HepG2 (cell line): ENCODE results near the gene BABAM2. TPM values are rescaled to one million over a fixed set of nuclear protein-coding genes. Genes with fewer than 3 reads are reported as not detected.

ENCODE experiments used
- ATAC-seq: fragments of 200-7000 bp; cut with Tn5 transposase; 3 replicates; pipeline ENCODE4 v1.9.1; 2020; ENCODE audit warnings: mild to moderate bottlenecking, moderate library complexity
- BruUV-seq: library from RNA; stranded (reverse); fragments of 400-500 nt; replicated peaks from 2 replicates; lab custom pipeline; 2021; lab: Mats Ljungman, UMichigan
- CTCF ChIA-PET: fragments of 300-600 bp; formaldehyde crosslinking; extraction: SDS; loops from one replicate; lab custom pipeline; 2021; ENCODE audit warnings: low total read pairs, inconsistent platforms, low intra/inter-chr PET ratio; lab: Yijun Ruan, JAX
- POLR2A ChIA-PET: fragments of 350-600 bp; sonication (Branson Sonifier 250); formaldehyde crosslinking; loops from one replicate; lab custom pipeline; 2020; ENCODE audit warnings: antibody characterized with exemption, inconsistent platforms; lab: Yijun Ruan, JAX
- DNase-seq: peaks from one replicate; pipeline ENCODE4 v3.0.0-alpha.2; 2015; ENCODE audit warnings: low spot score
- FAIRE-seq: peaks from 3 replicates; lab custom pipeline; 2011; peaks lifted over from hg19 to GRCh38; lab: Jason Lieb, UNC
- H2AFZ ChIP-seq: one replicate; pipeline ENCODE4 v1.6.1; 2011; ENCODE audit warnings: low read length, inconsistent platforms
- H3K27ac ChIP-seq: fragments of 300-600 bp; 3 replicates; pipeline ENCODE4 v1.8.0; 2011; ENCODE audit warnings: mixed run types, mild to moderate bottlenecking, mixed read lengths, low read length, inconsistent platforms; ENCODE audit not compliant: insufficient read depth; ENCODE audit errors: extremely low read length
- H3K27me3 ChIP-seq, 2 experiments: fragments of 200-600 bp in 1 of 2; 2 replicates in 1 of 2; 3 replicates in 1 of 2; pipeline versions ENCODE4 v1.6.0 to v1.8.0; 2011; ENCODE audit warnings: low read length in 2 of 2, mild to moderate bottlenecking in 2 of 2, moderate library complexity in 2 of 2, inconsistent platforms in 1 of 2; ENCODE audit not compliant: insufficient read depth in 2 of 2, control insufficient read depth in 1 of 2
- H3K36me3 ChIP-seq, 2 experiments: fragments of 200-600 bp in 1 of 2; replicated peaks in 1 of 2; 2 replicates in 1 of 2; 3 replicates in 1 of 2; pipeline versions ENCODE4 v1.5.1 to v1.8.0; 2011; ENCODE audit warnings: low read length in 2 of 2, inconsistent platforms in 1 of 2; ENCODE audit not compliant: insufficient read depth in 2 of 2, control insufficient read depth in 1 of 2
- H3K4me1 ChIP-seq: 2 replicates; pipeline ENCODE4 v1.5.1; 2012; ENCODE audit warnings: low read length, inconsistent platforms; ENCODE audit not compliant: insufficient read depth
- H3K4me2 ChIP-seq: 2 replicates; pipeline ENCODE4 v1.6.0; 2011; ENCODE audit warnings: low read depth, low read length, inconsistent platforms
- H3K4me3 ChIP-seq, 3 experiments: fragments of 200-600 bp in 1 of 3; sonication (generic), shearing (Covaris generic) in 1 of 3; replicated peaks in 1 of 3; 2 replicates each; pipeline ENCODE4 v1.5.1; 2011 to 2016; ENCODE audit warnings: low read length in 3 of 3, inconsistent platforms in 2 of 3, low read depth in 2 of 3, mild to moderate bottlenecking in 2 of 3, control low read depth in 1 of 3, mixed read lengths in 1 of 3; ENCODE audit not compliant: insufficient read depth in 1 of 3
- H3K79me2 ChIP-seq: one replicate; pipeline ENCODE4 v1.6.1; 2011; ENCODE audit warnings: low read length, inconsistent platforms; ENCODE audit not compliant: insufficient read depth
- H3K9ac ChIP-seq: 2 replicates; pipeline ENCODE4 v1.6.0; 2011; ENCODE audit warnings: mild to moderate bottlenecking, low read depth, low read length, inconsistent platforms; ENCODE audit not compliant: insufficient read depth
- H3K9me3 ChIP-seq: 2 replicates; pipeline ENCODE4 v1.5.1; 2012; ENCODE audit warnings: mild to moderate bottlenecking, low read length
- H4K20me1 ChIP-seq: 2 replicates; pipeline ENCODE4 v1.6.0; 2011; ENCODE audit warnings: inconsistent platforms, mild to moderate bottlenecking, low read length, moderate library complexity; ENCODE audit not compliant: insufficient read depth
- GABPA ChIP-seq, 2 experiments: IDR thresholded peaks; 2 replicates each; pipeline ENCODE4 v1.6.1; 2011 to 2016; ENCODE audit warnings: low read depth in 2 of 2, low read length in 1 of 2, missing biosample characterization in 1 of 2, missing genetic modification characterization in 1 of 2
- HNF4A ChIP-seq: sonication (generic); formaldehyde crosslinking; IDR thresholded peaks from 2 replicates; pipeline ENCODE4 v1.4.0; 2020; ENCODE audit warnings: missing genetic modification reagents
- LCORL ChIP-seq, 2 experiments: fragments of 450-650 bp in 1 of 2; sonication (generic) in 1 of 2; formaldehyde crosslinking in 1 of 2; IDR thresholded peaks; 2 replicates each; pipeline versions ENCODE4 v1.5.0 to v1.6.1; 2017 to 2020; ENCODE audit warnings: antibody characterized with exemption in 1 of 2, missing genetic modification reagents in 1 of 2
- MIXL1 ChIP-seq: IDR thresholded peaks from 2 replicates; pipeline ENCODE4 v1.6.1; 2016
- WGBS: methylation state at CpG from one replicate; pipeline ENCODE4 v1.1.6; 2017; ENCODE audit warnings: low lambda C conversion rate; 5-methylcytosine and 5-hydroxymethylcytosine counted together
- in situ Hi-C: cut with HindIII; loops from 2 replicates; pipeline ENCODE4 v1.10.0; 2017; ENCODE audit warnings: low pct_unique_long_range_greater_than_20kb; ENCODE audit not compliant: extremely low pct_ligation_motif_present
- intact Hi-C: fragments of 100-400 bp; cut with micrococcal nuclease; formaldehyde crosslinking; loops from one replicate; pipeline ENCODE4 v1.10.0; 2022; ENCODE audit not compliant: unreplicated experiment
- polyA plus RNA-seq, 8 experiments: library from polyadenylated mRNA; depleted of rRNA in 3 of 8; stranded (reverse) in 7 of 8; unstranded in 1 of 8; fragments of >200 nt; fragmentation: Illumina TruSeq in 4 of 8; extraction: Trizol in 4 of 8; gene quantifications; 2 replicates each; pipeline versions ENCODE4 v1.2.1 to v1.2.3, GENCODE V29; 2011 to 2016; ENCODE audit warnings: low read depth in 4 of 8, missing spikeins in 1 of 8, mixed read lengths in 1 of 8; ENCODE audit not compliant: insufficient read depth in 1 of 8
- total RNA-seq, 5 experiments: library from RNA; depleted of rRNA; stranded (reverse); fragments of >200 nt; fragmentation: Illumina TruSeq; extraction: Trizol; gene quantifications; 2 replicates each; pipeline ENCODE4 v1.2.3, GENCODE V29; 2016; ENCODE audit warnings: low read depth in 1 of 5
- TF ChIP-seq, protein P1 (sequence below): IDR thresholded peaks from 2 replicates; pipeline ENCODE4 v1.6.1; 2016; ENCODE audit warnings: control low read depth
- TF ChIP-seq, protein P2 (sequence below): sonication (generic); formaldehyde crosslinking; IDR thresholded peaks from 2 replicates; pipeline ENCODE4 v1.8.1; 2023; ENCODE audit warnings: mild to moderate bottlenecking, missing genetic modification reagents
- TF ChIP-seq, protein P3 (sequence below): sonication (generic); formaldehyde crosslinking; IDR thresholded peaks from 2 replicates; pipeline ENCODE4 v1.5.1; 2020; ENCODE audit warnings: mild to moderate bottlenecking, moderate library complexity, missing genetic modification reagents

BABAM2 gene
- total and polyA plus RNA-seq, 2 of the 13 experiments (the other 11 are each of a cell fraction or from before 2014, with no cell fraction given): 24.9 to 28.0 TPM

DNA sequence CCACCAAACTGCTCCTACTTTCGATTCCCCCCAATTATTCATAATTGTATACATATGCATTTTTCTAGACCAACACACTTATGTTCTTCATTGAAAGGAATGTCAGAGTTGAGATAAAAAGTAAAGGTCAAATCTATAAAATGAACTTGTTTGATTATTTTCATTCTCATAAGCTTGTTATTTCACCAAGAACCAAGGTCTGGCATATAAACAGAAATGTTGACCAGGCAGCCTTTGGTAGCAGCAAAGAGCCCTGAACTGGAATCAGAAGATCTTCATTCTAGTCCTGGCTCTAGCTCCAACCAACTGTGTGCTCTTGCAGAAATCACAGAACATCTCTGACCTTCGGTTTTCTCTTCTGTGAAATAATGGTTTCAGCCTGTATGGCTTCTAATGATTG, 43.2 kb upstream of the BABAM2 start (continued):
- TF ChIP-seq MIXL1 (CRISPR knock-in tag): no peak

DNA sequence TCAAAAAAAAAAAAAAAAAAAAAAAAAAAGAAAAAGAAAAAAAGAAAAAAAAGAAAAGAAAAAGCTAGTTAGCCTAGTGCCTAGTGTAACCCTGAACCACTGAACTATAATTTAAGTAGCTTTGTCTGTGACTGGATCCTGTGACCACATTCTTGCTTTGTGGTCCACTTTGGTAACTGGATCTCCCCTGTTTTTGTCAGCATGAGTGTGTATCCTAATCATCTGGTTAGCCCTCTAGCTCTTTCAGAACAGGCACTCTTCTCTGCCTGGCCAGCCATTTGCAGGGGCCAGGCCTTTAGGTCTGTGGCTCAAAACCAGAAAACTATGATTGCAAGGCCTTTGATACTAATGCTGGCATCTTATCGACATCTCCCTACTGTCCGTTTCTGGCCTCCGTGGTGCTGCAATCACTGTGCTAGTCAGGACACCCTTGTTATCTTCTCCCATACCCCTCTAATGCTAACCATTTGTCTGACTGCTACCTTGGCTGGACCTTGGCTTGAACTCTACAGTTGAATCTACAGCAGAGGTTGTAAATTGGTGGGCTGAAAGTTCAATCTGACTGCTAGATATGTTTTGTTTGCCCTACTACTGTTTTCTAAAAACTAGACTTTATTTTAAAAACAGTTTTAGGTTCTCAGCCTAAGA, 40.8 kb upstream of the BABAM2 start:
- FAIRE-seq: no peak

More for the DNA sequence above, 40.8 kb upstream of the BABAM2 start:
- CTCF ChIA-PET: no interaction called here
- 53% methylated on average over 3 of the region's 3 CpGs for WGBS
- Histone ChIP-seq H3K4me2 (no peak overlapping the region), H3K79me2 (no peaks in the 10 kb centered on the region), H3K27ac (peak overlapping the region; percentile 18), H3K4me1 (peaks cover 17% of the 10 kb centered on the region), H2AFZ (no peak overlapping the region), H3K4me3 (no peak overlapping the region), H3K9ac (no peak overlapping the region), H4K20me1 (no peaks in the 10 kb centered on the region), H3K27me3 (no peaks in the 10 kb centered on the region), H3K9me3 (no peaks in the 10 kb centered on the region), H3K36me3 (no peaks in the 10 kb centered on the region)
- ATAC-seq: peak; percentile 82
- no TSS peak for BruUV-seq
- TF ChIP-seq, protein P1, sequence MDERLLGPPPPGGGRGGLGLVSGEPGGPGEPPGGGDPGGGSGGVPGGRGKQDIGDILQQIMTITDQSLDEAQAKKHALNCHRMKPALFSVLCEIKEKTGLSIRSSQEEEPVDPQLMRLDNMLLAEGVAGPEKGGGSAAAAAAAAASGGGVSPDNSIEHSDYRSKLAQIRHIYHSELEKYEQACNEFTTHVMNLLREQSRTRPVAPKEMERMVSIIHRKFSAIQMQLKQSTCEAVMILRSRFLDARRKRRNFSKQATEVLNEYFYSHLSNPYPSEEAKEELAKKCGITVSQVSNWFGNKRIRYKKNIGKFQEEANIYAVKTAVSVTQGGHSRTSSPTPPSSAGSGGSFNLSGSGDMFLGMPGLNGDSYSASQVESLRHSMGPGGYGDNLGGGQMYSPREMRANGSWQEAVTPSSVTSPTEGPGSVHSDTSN: no peak
- TF ChIP-seq GABPA (IDR thresholded peaks at IDR 0.05; ENCODE audit: low read depth, low read length): no peak
- no peak for TF ChIP-seq GABPA (CRISPR knock-in tag; IDR thresholded peaks at IDR 0.05; ENCODE audit: low read depth)
- TF ChIP-seq, protein P2, sequence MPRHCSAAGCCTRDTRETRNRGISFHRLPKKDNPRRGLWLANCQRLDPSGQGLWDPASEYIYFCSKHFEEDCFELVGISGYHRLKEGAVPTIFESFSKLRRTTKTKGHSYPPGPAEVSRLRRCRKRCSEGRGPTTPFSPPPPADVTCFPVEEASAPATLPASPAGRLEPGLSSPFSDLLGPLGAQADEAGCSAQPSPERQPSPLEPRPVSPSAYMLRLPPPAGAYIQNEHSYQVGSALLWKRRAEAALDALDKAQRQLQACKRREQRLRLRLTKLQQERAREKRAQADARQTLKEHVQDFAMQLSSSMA (CRISPR knock-in tag): 0 out of 2 replicates have a peak, but pooled peaks have one; percentile 30
- peak; percentile 40 for TF ChIP-seq HNF4A (CRISPR knock-in tag)
- TF ChIP-seq, protein P3, sequence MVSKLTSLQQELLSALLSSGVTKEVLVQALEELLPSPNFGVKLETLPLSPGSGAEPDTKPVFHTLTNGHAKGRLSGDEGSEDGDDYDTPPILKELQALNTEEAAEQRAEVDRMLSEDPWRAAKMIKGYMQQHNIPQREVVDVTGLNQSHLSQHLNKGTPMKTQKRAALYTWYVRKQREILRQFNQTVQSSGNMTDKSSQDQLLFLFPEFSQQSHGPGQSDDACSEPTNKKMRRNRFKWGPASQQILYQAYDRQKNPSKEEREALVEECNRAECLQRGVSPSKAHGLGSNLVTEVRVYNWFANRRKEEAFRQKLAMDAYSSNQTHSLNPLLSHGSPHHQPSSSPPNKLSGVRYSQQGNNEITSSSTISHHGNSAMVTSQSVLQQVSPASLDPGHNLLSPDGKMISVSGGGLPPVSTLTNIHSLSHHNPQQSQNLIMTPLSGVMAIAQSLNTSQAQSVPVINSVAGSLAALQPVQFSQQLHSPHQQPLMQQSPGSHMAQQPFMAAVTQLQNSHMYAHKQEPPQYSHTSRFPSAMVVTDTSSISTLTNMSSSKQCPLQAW (CRISPR knock-in tag): 0 out of 2 replicates have a peak, but pooled peaks have one; percentile 34
- no peak for TF ChIP-seq LCORL (IDR thresholded peaks at IDR 0.05)
- 0 out of 2 replicates have a peak, but pooled peaks have one; percentile 41 for TF ChIP-seq LCORL (CRISPR knock-in tag; IDR thresholded peaks at IDR 0.05)
- DNase-seq: peak; percentile 23
- POLR2A ChIA-PET: no interaction called here
- intact Hi-C loops (no loop called here), in situ Hi-C loops (no loop called here)
